Measurements from ENCODE around the gene CMTM6.
A peak's percentile ranks its signal among the peaks of the same experiment; 100 is the strongest.

CMTM6 gene

DNA sequence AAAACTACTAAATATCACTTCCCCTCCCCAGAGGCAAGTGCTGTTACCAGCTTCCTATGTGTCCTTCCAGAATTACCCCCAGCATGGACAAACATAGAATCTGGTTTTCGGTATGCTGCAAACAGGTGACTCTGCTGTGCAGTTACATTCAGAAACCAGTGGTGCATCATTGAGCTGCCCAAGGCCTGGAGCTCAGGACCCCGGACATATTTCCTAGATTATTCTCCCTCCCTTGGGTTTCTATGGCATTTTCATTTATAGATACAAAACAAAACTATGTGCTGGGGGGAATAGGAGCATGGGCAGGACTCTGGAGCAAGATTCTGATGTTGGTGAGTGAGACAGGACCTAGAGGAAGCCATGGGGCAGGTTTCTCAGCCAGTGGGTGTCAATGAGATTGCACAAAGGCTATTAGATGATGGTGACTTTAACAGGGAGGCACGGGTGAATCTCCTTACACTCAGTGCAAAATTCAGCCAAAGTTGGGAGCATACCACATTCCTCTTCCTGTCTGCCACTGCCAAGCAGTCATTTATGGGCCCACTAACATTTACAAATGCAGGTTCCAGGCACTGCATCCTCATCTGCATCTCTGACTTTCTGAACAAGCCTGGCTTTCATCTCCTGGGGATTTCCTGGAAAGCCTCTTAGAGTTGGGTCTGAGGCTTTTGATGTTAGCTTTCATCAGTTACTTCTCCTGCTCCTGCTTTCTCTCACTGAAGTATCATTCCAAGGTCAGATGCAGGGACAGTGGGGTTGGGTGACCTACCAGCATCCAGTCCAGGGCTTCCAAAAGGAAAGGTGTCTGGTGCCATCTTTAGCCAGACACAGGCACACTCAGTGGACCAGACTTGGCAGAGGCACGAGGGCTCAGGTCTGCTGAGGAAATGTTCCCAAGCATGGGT is 66.5 kb downstream of the CMTM6 start:
- H3K4me3 ChIP-seq (ENCODE audit: low read depth, low read length), result no peak overlapping the region
- DNase-seq (ENCODE audit: low read depth), result no peak
- TF ChIP-seq, protein P1, sequence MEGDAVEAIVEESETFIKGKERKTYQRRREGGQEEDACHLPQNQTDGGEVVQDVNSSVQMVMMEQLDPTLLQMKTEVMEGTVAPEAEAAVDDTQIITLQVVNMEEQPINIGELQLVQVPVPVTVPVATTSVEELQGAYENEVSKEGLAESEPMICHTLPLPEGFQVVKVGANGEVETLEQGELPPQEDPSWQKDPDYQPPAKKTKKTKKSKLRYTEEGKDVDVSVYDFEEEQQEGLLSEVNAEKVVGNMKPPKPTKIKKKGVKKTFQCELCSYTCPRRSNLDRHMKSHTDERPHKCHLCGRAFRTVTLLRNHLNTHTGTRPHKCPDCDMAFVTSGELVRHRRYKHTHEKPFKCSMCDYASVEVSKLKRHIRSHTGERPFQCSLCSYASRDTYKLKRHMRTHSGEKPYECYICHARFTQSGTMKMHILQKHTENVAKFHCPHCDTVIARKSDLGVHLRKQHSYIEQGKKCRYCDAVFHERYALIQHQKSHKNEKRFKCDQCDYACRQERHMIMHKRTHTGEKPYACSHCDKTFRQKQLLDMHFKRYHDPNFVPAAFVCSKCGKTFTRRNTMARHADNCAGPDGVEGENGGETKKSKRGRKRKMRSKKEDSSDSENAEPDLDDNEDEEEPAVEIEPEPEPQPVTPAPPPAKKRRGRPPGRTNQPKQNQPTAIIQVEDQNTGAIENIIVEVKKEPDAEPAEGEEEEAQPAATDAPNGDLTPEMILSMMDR (conservative IDR thresholded peaks at IDR 0.05; ENCODE audit: low read depth, low read length), result no peak

DNA sequence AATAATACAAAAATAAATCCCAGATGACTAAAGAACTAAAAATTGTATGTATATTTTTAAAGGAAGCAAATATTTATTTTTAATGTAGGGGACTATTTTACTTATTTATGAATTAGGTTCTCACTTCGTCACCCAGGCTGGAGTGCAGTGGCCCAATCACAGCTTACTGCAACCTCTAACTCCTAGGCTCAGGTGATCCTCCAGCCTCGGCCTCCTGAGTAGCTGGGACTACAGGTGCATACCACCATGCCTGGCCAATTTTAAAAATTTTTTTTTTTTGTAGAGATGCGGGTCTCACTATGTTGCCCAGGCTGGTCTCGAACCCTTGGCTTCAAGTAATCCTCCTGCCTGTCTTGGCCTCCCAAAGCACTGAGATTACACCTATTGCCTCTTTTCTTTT is 68.4 kb downstream of the CMTM6 start:
- H3K4me3 ChIP-seq (ENCODE audit: low read depth, low read length), result no peak overlapping the region
- DNase-seq (ENCODE audit: low read depth), result no peak
- TF ChIP-seq, protein P1 (conservative IDR thresholded peaks at IDR 0.05; ENCODE audit: low read depth, low read length), result no peak

DNA sequence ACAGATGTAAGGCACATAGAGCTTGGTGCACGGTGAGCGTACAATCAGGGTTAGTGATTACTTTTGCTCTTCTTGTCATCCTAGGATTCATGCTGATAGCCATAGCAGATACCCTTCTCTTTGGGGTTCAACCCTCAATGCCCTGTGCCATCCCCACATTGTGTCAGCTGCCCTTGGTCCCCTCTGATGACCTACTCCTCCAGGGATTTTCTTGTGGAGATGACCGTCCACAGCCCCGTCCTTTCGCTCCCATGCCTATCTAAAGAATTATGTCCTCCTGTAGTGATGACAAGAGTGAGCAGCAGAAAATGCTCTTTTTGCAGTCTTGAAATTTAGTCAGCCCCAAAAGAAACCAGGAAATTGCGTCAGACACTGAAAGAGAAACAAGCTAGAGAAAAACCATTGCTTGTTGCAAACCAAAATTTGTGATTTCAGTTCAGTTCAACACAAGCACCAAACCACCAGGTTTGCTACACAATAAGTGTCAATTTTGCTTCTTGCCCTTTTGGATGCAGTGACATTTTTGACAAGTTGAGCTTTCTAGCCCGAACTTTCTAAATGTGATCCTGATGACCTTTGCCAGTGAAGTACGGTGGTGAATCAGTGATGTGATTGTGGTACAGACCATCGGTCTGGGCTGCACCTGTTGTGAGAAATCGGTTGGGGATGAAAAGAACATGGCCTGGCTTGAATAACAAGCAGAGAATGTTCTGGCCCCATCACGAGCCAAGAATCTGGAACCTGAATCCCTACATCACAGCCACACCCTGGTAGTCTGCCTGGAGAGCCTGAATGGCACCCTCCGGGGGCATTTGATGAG is 69.7 kb downstream of the CMTM6 start:
- no peak overlapping the region for H3K4me3 ChIP-seq (ENCODE audit: low read depth, low read length)
- TF ChIP-seq, protein P1 (conservative IDR thresholded peaks at IDR 0.05; ENCODE audit: low read depth, low read length), result no peak
- peak; percentile 51 for DNase-seq (ENCODE audit: low read depth)

DNA sequence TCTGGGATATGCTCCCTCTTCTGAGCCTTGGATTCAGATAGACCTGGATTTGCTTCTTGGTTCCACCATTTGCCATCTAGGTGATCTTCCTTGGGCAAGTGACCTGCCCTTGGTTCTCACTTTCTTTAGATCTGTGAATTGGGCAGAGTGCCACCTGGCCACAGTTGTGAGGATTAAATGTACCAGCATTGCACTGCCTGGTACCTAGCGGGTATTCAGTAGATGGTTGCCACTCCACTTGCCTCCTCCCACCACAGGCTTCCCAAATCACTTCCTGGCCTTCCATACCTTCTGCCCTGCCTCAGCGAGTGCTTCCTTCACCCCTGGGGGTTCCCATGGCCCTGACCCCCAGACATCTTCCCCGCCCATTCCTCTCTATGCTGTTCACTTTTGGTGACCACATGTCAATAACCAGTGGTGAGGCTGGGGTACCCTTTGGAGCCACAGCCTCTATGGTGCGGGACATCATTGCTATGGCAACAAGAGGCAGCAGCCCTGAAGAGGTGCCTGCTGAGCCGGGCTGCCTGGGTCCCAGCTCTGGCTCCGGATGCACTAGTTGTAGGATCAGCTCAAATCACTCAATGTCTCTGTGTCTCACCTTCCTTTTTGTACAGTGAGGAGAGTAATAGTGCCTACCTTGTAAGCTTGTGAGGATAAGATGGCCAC is 70.5 kb downstream of the CMTM6 start:
- TF ChIP-seq, protein P1 (conservative IDR thresholded peaks at IDR 0.05; ENCODE audit: low read depth, low read length), result no peak
- DNase-seq (ENCODE audit: low read depth), result no peak
- no peak overlapping the region for H3K4me3 ChIP-seq (ENCODE audit: low read depth, low read length)

DNA sequence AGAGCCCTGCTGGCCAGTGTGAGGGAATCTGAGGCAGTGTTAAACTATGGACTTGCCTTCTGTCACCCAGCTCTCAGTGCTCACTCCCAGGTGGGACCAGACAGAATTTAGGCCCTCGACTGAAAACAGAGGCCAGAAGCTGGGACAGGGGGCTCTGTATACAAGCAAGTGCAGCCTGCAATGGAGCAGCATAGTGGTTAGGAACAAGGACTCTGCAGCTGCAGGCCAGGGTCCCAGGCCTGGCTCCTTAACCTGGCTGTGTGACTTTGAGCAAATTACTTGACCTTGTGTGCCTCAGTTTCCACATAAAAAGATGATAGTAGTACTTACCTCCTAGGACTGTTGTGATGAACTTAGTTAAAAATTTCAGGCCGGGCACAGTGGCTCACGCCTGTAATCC is 71.2 kb downstream of the CMTM6 start:
- H3K4me3 ChIP-seq (ENCODE audit: low read depth, low read length), result no peak overlapping the region
- TF ChIP-seq, protein P1 (conservative IDR thresholded peaks at IDR 0.05; ENCODE audit: low read depth, low read length), result no peak
- DNase-seq (ENCODE audit: low read depth), result no peak

Measured in choroid plexus epithelial cell (primary cell).